AG04450 (cell line): ENCODE data around the gene CCR5. TPM values are rescaled to one million over a fixed set of nuclear protein-coding genes. Genes with fewer than 3 reads are reported as not detected.
"Not testable (repeated sequence)": the region's sequence is repeated elsewhere in the genome, so short reads cannot be mapped to it uniquely, and the experiment has no call there.

Experiments
- CTCF ChIA-PET: fragments of 300-600, 350-600 bp; formaldehyde crosslinking; extraction: SDS; loops from one replicate; lab custom pipeline; 2022; ENCODE audit warnings: antibody characterized with exemption, inconsistent platforms; lab: Charles Lee
- POLR2A ChIA-PET: fragments of 350-600 bp; formaldehyde crosslinking; extraction: SDS; loops from one replicate; lab custom pipeline; 2021; ENCODE audit warnings: antibody characterized with exemption, inconsistent platforms; lab: Yijun Ruan, JAX
- DNase-seq: peaks from one replicate; pipeline ENCODE4 v3.0.0-alpha.2; 2011; ENCODE audit warnings: low read depth, low spot score
- H3K27ac ChIP-seq: one replicate; pipeline ENCODE4 v1.5.1; 2012; ENCODE audit warnings: low read depth, low read length, control low read depth
- H3K27me3 ChIP-seq: one replicate; pipeline ENCODE4 v1.6.0; 2012; ENCODE audit warnings: low read length; ENCODE audit not compliant: control insufficient read depth, insufficient read depth
- H3K4me3 ChIP-seq: 2 replicates; pipeline ENCODE4 v1.5.1; 2011; ENCODE audit warnings: mild to moderate bottlenecking, low read depth, low read length, control low read depth
- H3K9me3 ChIP-seq: 2 replicates; pipeline ENCODE4 v1.5.1; 2012; ENCODE audit warnings: low read length; ENCODE audit not compliant: control insufficient read depth, insufficient read depth
- CTCF ChIP-seq: IDR thresholded peaks from 2 replicates; pipeline ENCODE4 v1.5.1; 2011; ENCODE audit warnings: low read depth, low read length, control low read depth, inconsistent platforms
- polyA minus RNA-seq: library from RNA; depleted of rRNA, polyadenylated mRNA; stranded (reverse); fragments of >200 nt; gene quantifications from 2 replicates; pipeline ENCODE4 v1.2.3, GENCODE V29; 2011; rRNA and poly(A)+ RNA removed
- polyA plus RNA-seq: library from polyadenylated mRNA; depleted of rRNA; stranded (reverse); fragments of >200 nt; gene quantifications from 2 replicates; pipeline ENCODE4 v1.2.3, GENCODE V29; 2011; rRNA removed

The CCR5 gene
- polyA plus RNA-seq (not detected in 2 replicates), polyA minus RNA-seq (not detected in 2 replicates)

- POLR2A ChIA-PET = no interaction called here
- TF ChIP-seq CTCF = no peak
- DNase-seq = no peak
- no peaks in the 10 kb centered on the region for H3K9me3 ChIP-seq
- H3K27me3 ChIP-seq = peaks cover 22% of the 10 kb centered on the region
- CTCF ChIA-PET = interaction anchor here (0.6 to 3.5 kb wide), 5 partner anchors 20 to 1221 kb away, joined by 3 to 20 read pairs (median 5); no protein-coding TSS in a partner anchor
- no peak within 1 kb of the TSS for H3K4me3 ChIP-seq
- H3K27ac ChIP-seq = no peak within 1 kb of the TSS
These were observed at the start of gene CCR5 for GRCh38 chr3:46370839-46371518. Gene CCR5, plus strand, starts transcription at chr3:46370946. Its CDS starts 1,957 bp downstream, at chr3:46372903.

GRCh38 chr3:46321461-46322104 lies 49.2 kb upstream of the CCR5 start:
- ChIA-PET CTCF (interaction anchor here (1.2 kb wide), 1 partner anchor 12 kb away, joined by 3 read pairs; no protein-coding TSS in a partner anchor), POLR2A (no interaction called here)
- Histone ChIP-seq H3K27ac (no peak overlapping the region), H3K4me3 (no peak overlapping the region), H3K9me3 (no peaks in the 10 kb centered on the region), H3K27me3 (peaks cover 7% of the 10 kb centered on the region)
- DNase-seq = no peak
- TF ChIP-seq CTCF = no peak

GRCh38 chr3:46324036-46324435 lies 46.7 kb upstream of the CCR5 start:
- Histone ChIP-seq H3K27ac (no peak overlapping the region), H3K4me3 (no peak overlapping the region), H3K27me3 (peaks cover 7% of the 10 kb centered on the region), H3K9me3 (no peaks in the 10 kb centered on the region)
- no peak for DNase-seq
- ChIA-PET CTCF (no interaction called here), POLR2A (no interaction called here)
- no peak for TF ChIP-seq CTCF

- Histone ChIP-seq H3K9me3 (no peaks in the 10 kb centered on the region), H3K4me3 (no peak overlapping the region), H3K27me3 (peaks cover 7% of the 10 kb centered on the region), H3K27ac (no peak overlapping the region)
- TF ChIP-seq CTCF = no peak
- ChIA-PET CTCF (no interaction called here), POLR2A (no interaction called here)
- no peak for DNase-seq
These were observed 45.0 kb upstream of the CCR5 start for GRCh38 chr3:46325645-46326300.

GRCh38 chr3:46330676-46331075 lies 40.1 kb upstream of the CCR5 start:
- H3K4me3 ChIP-seq, H3K27me3 ChIP-seq, H3K9me3 ChIP-seq, H3K27ac ChIP-seq, POLR2A ChIA-PET, DNase-seq, CTCF ChIA-PET: not testable (repeated sequence)
